Measurements from ENCODE around the gene LSM11.

The LSM11 gene

GRCh38 chr5:157734436-157734835 lies 9.1 kb upstream of the LSM11 start:
- DNase-seq (ENCODE audit: low read depth), result no peak

GRCh38 chr5:157735991-157736390 lies 7.5 kb upstream of the LSM11 start:
- DNase-seq (ENCODE audit: low read depth), result no peak

GRCh38 chr5:157739388-157740228 lies 3.9 kb upstream of the LSM11 start:
- DNase-seq (ENCODE audit: low read depth), result no peak

GRCh38 chr5:157740229-157740610 lies 3.3 kb upstream of the LSM11 start:
- no peak for DNase-seq (ENCODE audit: low read depth)

GRCh38 chr5:157741131-157741530 lies 2.4 kb upstream of the LSM11 start:
- no peak for DNase-seq (ENCODE audit: low read depth)

GRCh38 chr5:157744051-157745011 lies 819 bp downstream of the LSM11 start:
- DNase-seq (ENCODE audit: low read depth), result no peak

GRCh38 chr5:157745041-157745456 lies 1.5 kb downstream of the LSM11 start:
- no peak for DNase-seq (ENCODE audit: low read depth)

- no peak for DNase-seq (ENCODE audit: low read depth)
Measured at GRCh38 chr5:157747173-157747740, 3.7 kb downstream of the LSM11 start.

- DNase-seq (ENCODE audit: low read depth), result no peak
Measured at GRCh38 chr5:157747766-157748700, 4.5 kb downstream of the LSM11 start.

GRCh38 chr5:157748760-157749461 lies 5.4 kb downstream of the LSM11 start:
- DNase-seq (ENCODE audit: low read depth), result no peak

GRCh38 chr5:157749462-157749799 lies 5.9 kb downstream of the LSM11 start:
- no peak for DNase-seq (ENCODE audit: low read depth)

GRCh38 chr5:157750320-157750719 lies 6.8 kb downstream of the LSM11 start:
- no peak for DNase-seq (ENCODE audit: low read depth)

GRCh38 chr5:157756122-157756521 lies 12.6 kb downstream of the LSM11 start:
- no peak for DNase-seq (ENCODE audit: low read depth)

- no peak for DNase-seq (ENCODE audit: low read depth)
Measured at GRCh38 chr5:157758706-157759105, 15.2 kb downstream of the LSM11 start.

- no peak for DNase-seq (ENCODE audit: low read depth)
Measured at GRCh38 chr5:157761690-157762621, 18.4 kb downstream of the LSM11 start.

- DNase-seq (ENCODE audit: low read depth), result no peak
Measured at GRCh38 chr5:157764531-157764930, 21.0 kb downstream of the LSM11 start.

- no peak for DNase-seq (ENCODE audit: low read depth)
Measured at GRCh38 chr5:157766442-157766841, 22.9 kb downstream of the LSM11 start.

- DNase-seq (ENCODE audit: low read depth), result no peak
Measured at GRCh38 chr5:157766902-157767301, 23.4 kb downstream of the LSM11 start.

GRCh38 chr5:157767689-157768088 lies 24.2 kb downstream of the LSM11 start:
- no peak for DNase-seq (ENCODE audit: low read depth)

- DNase-seq (ENCODE audit: low read depth), result no peak
Measured at GRCh38 chr5:157770665-157771064, 27.2 kb downstream of the LSM11 start.
